AG10803 (cell line): ENCODE results near the gene ZNF207.

ENCODE experiments used
- DNase-seq: peaks from one replicate; pipeline ENCODE4 v3.0.0; 2010; ENCODE audit warnings: low read depth
- H3K4me3 ChIP-seq: 2 replicates; pipeline ENCODE4 v1.5.1; 2011; ENCODE audit warnings: mild to moderate bottlenecking, low read length, control low read depth
- TF ChIP-seq, protein P1 (sequence below): conservative IDR thresholded peaks from 2 replicates; pipeline ENCODE4 v1.5.1; 2011; ENCODE audit warnings: mild to moderate bottlenecking, low read length, control low read depth, inconsistent platforms

Gene ZNF207

DNA sequence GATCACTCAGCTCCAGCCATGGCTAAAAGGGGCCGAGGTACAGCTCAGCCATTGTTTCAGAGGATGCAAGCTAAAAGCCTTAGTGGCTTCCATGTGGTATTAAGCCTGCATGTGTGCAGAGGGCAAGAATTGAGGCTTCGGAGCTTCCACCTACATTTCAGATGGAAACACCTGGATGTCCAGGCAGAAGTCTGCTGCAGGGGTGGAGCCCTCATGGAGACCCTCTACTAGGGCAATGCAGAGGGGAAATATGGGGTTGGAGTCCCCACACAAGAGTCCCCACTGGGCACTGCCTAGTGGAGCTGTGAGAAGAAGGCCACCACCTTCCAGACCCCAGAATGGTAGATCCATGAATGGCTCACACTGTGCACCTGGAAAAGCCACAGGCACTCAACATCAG, 79.6 kb downstream of the ZNF207 start:
- TF ChIP-seq, protein P1, sequence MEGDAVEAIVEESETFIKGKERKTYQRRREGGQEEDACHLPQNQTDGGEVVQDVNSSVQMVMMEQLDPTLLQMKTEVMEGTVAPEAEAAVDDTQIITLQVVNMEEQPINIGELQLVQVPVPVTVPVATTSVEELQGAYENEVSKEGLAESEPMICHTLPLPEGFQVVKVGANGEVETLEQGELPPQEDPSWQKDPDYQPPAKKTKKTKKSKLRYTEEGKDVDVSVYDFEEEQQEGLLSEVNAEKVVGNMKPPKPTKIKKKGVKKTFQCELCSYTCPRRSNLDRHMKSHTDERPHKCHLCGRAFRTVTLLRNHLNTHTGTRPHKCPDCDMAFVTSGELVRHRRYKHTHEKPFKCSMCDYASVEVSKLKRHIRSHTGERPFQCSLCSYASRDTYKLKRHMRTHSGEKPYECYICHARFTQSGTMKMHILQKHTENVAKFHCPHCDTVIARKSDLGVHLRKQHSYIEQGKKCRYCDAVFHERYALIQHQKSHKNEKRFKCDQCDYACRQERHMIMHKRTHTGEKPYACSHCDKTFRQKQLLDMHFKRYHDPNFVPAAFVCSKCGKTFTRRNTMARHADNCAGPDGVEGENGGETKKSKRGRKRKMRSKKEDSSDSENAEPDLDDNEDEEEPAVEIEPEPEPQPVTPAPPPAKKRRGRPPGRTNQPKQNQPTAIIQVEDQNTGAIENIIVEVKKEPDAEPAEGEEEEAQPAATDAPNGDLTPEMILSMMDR: no peak
- H3K4me3 ChIP-seq: no peak overlapping the region
- DNase-seq: no peak
